HEK293T (cell line): ENCODE data around the gene POLR2I.

ENCODE experiments used
- ELF4 ChIP-seq: fragments of 450-650 bp; IDR thresholded peaks from 2 replicates; pipeline ENCODE4 v1.6.1; 2017; ENCODE audit warnings: antibody characterized with exemption
- FOXA1 ChIP-seq: fragments of 450-650 bp; IDR thresholded peaks from 2 replicates; pipeline ENCODE4 v1.6.1; 2016; ENCODE audit warnings: mild to moderate bottlenecking
- HDGF ChIP-seq: fragments of 450-650 bp; IDR thresholded peaks from 2 replicates; pipeline ENCODE4 v1.6.1; 2017; ENCODE audit warnings: antibody characterized with exemption, borderline replicate concordance
- L3MBTL2 ChIP-seq: fragments of 450-650 bp; conservative IDR thresholded peaks from 2 replicates; pipeline ENCODE4 v1.6.1; 2016; ENCODE audit warnings: mild to moderate bottlenecking
- LEF1 ChIP-seq: fragments of 450-650 bp; IDR thresholded peaks from 2 replicates; pipeline ENCODE4 v1.6.1; 2017; ENCODE audit warnings: mild to moderate bottlenecking, borderline replicate concordance
- PKNOX1 ChIP-seq: fragments of 450-650 bp; IDR thresholded peaks from 2 replicates; pipeline ENCODE4 v1.6.1; 2016
- SP1 ChIP-seq: fragments of 450-650 bp; IDR thresholded peaks from 2 replicates; pipeline ENCODE4 v1.6.1; 2017

- TF ChIP-seq HDGF: no peak
- no peak for TF ChIP-seq L3MBTL2
- TF ChIP-seq SP1: no peak
- TF ChIP-seq PKNOX1: no peak
- TF ChIP-seq FOXA1: no peak
- no peak for TF ChIP-seq LEF1
- TF ChIP-seq ELF4: no peak
Observed at GRCh38 chr19:36113894-36114720, 568 bp downstream of the POLR2I start.
